Lung (tissue), 12 donors: ENCODE results near the gene SRRM1. TPM values are rescaled to one million over a fixed set of nuclear protein-coding genes. Genes with fewer than 3 reads are reported as not detected.
A peak's percentile ranks its signal among the peaks of the same experiment; 100 is the strongest.
"Not testable (repeated sequence)": the region's sequence is repeated elsewhere in the genome, so short reads cannot be mapped to it uniquely, and the experiment has no call there.

ENCODE experiments used
- ATAC-seq: fragments of 200-7000 bp; cut with Tn5 transposase; one replicate; pipeline ENCODE4 v1.9.1; 2020; ENCODE audit warnings: moderate number of reproducible peaks; ENCODE audit not compliant: insufficient read depth, low FRiP score
- DNase-seq, 3 donors: peaks; one replicate each; pipeline ENCODE4 v3.0.0-alpha.2; 2013 to 2017
- H3K27ac ChIP-seq, 2 donors: one replicate each; pipeline ENCODE4 v1.5.1; 2013; ENCODE audit warnings: mild to moderate bottlenecking in 2 of 2, moderate library complexity in 2 of 2, control low read depth in 1 of 2, inconsistent platforms in 1 of 2, low read depth in 1 of 2, low read length in 1 of 2
- H3K27me3 ChIP-seq, 3 donors: one replicate each; pipeline ENCODE4 v1.5.1; 2013; ENCODE audit warnings: low read length in 2 of 3; ENCODE audit not compliant: control insufficient read depth in 3 of 3, insufficient read depth in 3 of 3
- H3K36me3 ChIP-seq, 4 donors: one replicate each; pipeline ENCODE4 v1.5.1; 2013; ENCODE audit warnings: low read length in 4 of 4, mild to moderate bottlenecking in 1 of 4, moderate library complexity in 1 of 4; ENCODE audit not compliant: control insufficient read depth in 4 of 4, insufficient read depth in 4 of 4
- H3K4me1 ChIP-seq, 5 donors: one replicate each; pipeline ENCODE4 v1.5.1; 2013; ENCODE audit warnings: low read length in 5 of 5, mild to moderate bottlenecking in 2 of 5, moderate library complexity in 1 of 5; ENCODE audit not compliant: control insufficient read depth in 5 of 5, insufficient read depth in 5 of 5
- H3K4me3 ChIP-seq: one replicate; pipeline ENCODE4 v1.5.1; 2013; ENCODE audit warnings: mild to moderate bottlenecking, control low read depth, moderate library complexity
- H3K9ac ChIP-seq, 2 donors: one replicate each; pipeline ENCODE4 v1.5.1; 2013; ENCODE audit warnings: low read length in 2 of 2, control low read depth in 1 of 2; ENCODE audit not compliant: insufficient read depth in 1 of 2
- H3K9me3 ChIP-seq, 4 donors: one replicate each; pipeline ENCODE4 v1.5.1; 2013; ENCODE audit warnings: low read length in 3 of 4, mild to moderate bottlenecking in 1 of 4, moderate library complexity in 1 of 4; ENCODE audit not compliant: control insufficient read depth in 4 of 4, insufficient read depth in 3 of 4
- WGBS, 2 donors: extraction: QIAGEN DNeasy Blood & Tissue Kit; methylation state at CpG; one replicate each; pipeline ENCODE4 v1.1.7; 2013; 5-methylcytosine and 5-hydroxymethylcytosine counted together
- polyA plus RNA-seq, 2 donors: library from polyadenylated mRNA; stranded (reverse); fragments of 200-250 nt; gene quantifications; one replicate each; pipeline ENCODE4 v1.2.1, GENCODE V29; 2013
- total RNA-seq, 2 donors: library from RNA; depleted of rRNA in 1 of 2; stranded (reverse); fragments of >200 nt in 1 of 2; gene quantifications; one replicate each; pipeline ENCODE4 v1.2.1, GENCODE V29; 2014 to 2021
- TF ChIP-seq, protein P1 (sequence below): IDR thresholded peaks from 2 replicates; pipeline ENCODE4 v1.5.1; 2012; ENCODE audit warnings: mild to moderate bottlenecking; ENCODE audit errors: control extremely low read depth, extremely low read depth
- donor health status: control.
- donor health status: control.
- donor health status: Bipolar disorder and iron deficiency.
- donor health status: healthy.
- donor health status: DM: yes; HTN: yes; CAD: no.

SRRM1 gene
- total and polyA plus RNA-seq, 4 donors: 37.4 to 95.8 (median 67.4) TPM

GRCh38 chr1:24705260-24706073 is 62.4 kb downstream of the SRRM1 start:
- H3K9ac ChIP-seq: peak overlapping the region in 1 of 2 donors; percentile 44
- H3K9me3 ChIP-seq: peaks cover 0 to 1% (median 0%) of the 10 kb centered on the region in 4 donors
- peaks cover 0 to 13% (median 7%) of the 10 kb centered on the region in 5 donors for H3K4me1 ChIP-seq
- no peaks in the 10 kb centered on the region for H3K36me3 ChIP-seq
- WGBS, 2 donors: 23 to 31% methylated on average over 18 of the region's 18 CpGs
- H3K4me3 ChIP-seq: no peak overlapping the region
- no peaks in the 10 kb centered on the region for H3K27me3 ChIP-seq
- peak overlapping the region; percentile 78 to 85 for H3K27ac ChIP-seq
- TF ChIP-seq, protein P1, sequence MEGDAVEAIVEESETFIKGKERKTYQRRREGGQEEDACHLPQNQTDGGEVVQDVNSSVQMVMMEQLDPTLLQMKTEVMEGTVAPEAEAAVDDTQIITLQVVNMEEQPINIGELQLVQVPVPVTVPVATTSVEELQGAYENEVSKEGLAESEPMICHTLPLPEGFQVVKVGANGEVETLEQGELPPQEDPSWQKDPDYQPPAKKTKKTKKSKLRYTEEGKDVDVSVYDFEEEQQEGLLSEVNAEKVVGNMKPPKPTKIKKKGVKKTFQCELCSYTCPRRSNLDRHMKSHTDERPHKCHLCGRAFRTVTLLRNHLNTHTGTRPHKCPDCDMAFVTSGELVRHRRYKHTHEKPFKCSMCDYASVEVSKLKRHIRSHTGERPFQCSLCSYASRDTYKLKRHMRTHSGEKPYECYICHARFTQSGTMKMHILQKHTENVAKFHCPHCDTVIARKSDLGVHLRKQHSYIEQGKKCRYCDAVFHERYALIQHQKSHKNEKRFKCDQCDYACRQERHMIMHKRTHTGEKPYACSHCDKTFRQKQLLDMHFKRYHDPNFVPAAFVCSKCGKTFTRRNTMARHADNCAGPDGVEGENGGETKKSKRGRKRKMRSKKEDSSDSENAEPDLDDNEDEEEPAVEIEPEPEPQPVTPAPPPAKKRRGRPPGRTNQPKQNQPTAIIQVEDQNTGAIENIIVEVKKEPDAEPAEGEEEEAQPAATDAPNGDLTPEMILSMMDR: no peak
- ATAC-seq: peak; percentile 86
- DNase-seq: peak; percentile 90 to 93 (median 92)

GRCh38 chr1:24706074-24706389 is 62.9 kb downstream of the SRRM1 start:
- H3K36me3 ChIP-seq, DNase-seq, ATAC-seq, H3K27me3 ChIP-seq, H3K4me3 ChIP-seq, H3K9me3 ChIP-seq, H3K9ac ChIP-seq: not testable (repeated sequence)
- WGBS, 2 donors: 95 to 99% methylated on average over 9 of the region's 9 CpGs
- H3K4me1 ChIP-seq: peaks cover 0 to 13% (median 7%) of the 10 kb centered on the region in 5 donors
- peak overlapping the region; percentile 67 to 85 for H3K27ac ChIP-seq

- 74 to 89% methylated on average over 3 to 4 of the region's 4 CpGs for WGBS, 2 donors
- H3K9ac ChIP-seq: no peak overlapping the region
- ATAC-seq: no peak
- H3K27ac ChIP-seq: no peak overlapping the region
- TF ChIP-seq, protein P1: no peak
- H3K4me3 ChIP-seq: no peak overlapping the region
- no peaks in the 10 kb centered on the region for H3K9me3 ChIP-seq
- no peaks in the 10 kb centered on the region for H3K36me3 ChIP-seq
- H3K4me1 ChIP-seq: peaks cover 0 to 13% (median 7%) of the 10 kb centered on the region in 5 donors
- no peak for DNase-seq
- no peaks in the 10 kb centered on the region for H3K27me3 ChIP-seq
Measured at GRCh38 chr1:24707687-24708086, 64.6 kb downstream of the SRRM1 start.

- no peak for DNase-seq
- H3K4me1 ChIP-seq: peaks cover 0 to 13% (median 5%) of the 10 kb centered on the region in 5 donors
- H3K4me3 ChIP-seq: no peak overlapping the region
- no peak overlapping the region for H3K27ac ChIP-seq
- H3K27me3 ChIP-seq: no peaks in the 10 kb centered on the region
- ATAC-seq: no peak
- TF ChIP-seq, protein P1: no peak
- H3K9ac ChIP-seq: no peak overlapping the region
- H3K9me3 ChIP-seq: no peaks in the 10 kb centered on the region
- WGBS, 2 donors: 68 to 74% methylated on average over 4 of the region's 4 CpGs
- no peaks in the 10 kb centered on the region for H3K36me3 ChIP-seq
Measured at GRCh38 chr1:24708938-24709337, 65.8 kb downstream of the SRRM1 start.
